Eye (tissue), 1 donor: ENCODE results near the gene PTK6.

Experiments used
- DNase-seq: peaks from one replicate; pipeline ENCODE4 v3.0.0-alpha.2; 2015

PTK6 gene

GRCh38 chr20:63542031-63542559 is 4.9 kb upstream of the PTK6 start:
- DNase-seq: peak; percentile 0

DNA sequence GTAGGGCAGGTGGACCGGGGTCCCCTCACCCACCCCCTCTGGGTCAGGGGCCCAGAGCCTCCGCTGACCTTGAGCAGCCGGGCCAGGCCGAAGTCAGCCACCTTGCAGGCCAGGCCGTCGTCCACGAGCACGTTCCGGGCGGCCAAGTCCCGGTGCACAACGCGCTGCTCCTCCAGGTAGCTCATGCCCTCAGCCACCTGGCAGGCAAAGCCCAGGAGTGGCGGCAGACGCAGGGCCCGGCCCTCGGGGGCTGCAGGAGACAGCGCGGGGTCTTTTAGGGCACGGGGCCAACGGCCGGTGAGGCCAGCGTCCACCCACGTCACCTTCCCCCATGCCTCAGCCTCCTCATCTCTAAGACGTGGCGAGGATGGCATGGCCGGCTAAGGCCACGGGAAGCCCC is 4.2 kb upstream of the PTK6 start:
- DNase-seq: no peak

DNA sequence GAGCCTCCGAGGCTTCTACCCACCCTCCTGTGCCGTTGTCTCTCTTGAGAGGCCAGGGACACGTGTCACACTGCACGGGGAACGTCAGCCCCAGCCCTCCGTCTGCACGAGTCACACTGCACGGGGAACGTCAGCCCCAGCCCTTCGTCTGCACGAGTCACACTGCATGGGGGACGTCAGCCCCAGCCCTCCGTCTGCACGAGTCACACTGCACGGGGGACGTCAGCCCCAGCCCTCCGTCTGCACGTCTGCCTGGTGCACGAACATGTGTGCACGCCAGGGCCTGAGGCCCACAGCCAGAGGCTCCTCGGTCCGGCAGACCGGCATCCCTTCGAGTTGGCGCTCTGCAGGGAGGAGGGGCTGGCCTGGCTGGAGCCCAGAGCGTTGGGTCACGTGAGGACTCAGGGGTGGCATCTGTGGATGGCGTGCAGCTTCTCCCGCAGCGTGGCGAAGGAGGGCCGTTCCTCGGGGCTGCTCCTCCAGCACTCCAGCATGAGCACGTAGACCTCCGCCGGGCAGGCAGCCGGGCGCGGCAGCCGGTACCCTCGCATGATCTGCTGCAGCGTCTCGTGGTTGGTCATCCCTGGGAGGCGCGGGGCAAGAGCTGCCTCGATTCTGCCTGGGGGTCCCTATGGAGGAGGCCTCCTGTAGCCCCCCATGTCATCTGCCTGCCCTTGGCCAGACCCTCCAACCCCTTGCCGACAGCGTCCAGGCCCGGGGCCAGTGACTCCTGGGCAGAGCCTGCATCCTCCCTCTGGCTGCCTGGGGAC is 3.4 kb upstream of the PTK6 start:
- DNase-seq: peak; percentile 66

- DNase-seq: no peak
These were observed 2.5 kb upstream of the PTK6 start for GRCh38 chr20:63539441-63540370.

GRCh38 chr20:63539092-63539430 is 1.9 kb upstream of the PTK6 start:
- no peak for DNase-seq

GRCh38 chr20:63538204-63539091 is 1.3 kb upstream of the PTK6 start:
- DNase-seq: no peak

DNA sequence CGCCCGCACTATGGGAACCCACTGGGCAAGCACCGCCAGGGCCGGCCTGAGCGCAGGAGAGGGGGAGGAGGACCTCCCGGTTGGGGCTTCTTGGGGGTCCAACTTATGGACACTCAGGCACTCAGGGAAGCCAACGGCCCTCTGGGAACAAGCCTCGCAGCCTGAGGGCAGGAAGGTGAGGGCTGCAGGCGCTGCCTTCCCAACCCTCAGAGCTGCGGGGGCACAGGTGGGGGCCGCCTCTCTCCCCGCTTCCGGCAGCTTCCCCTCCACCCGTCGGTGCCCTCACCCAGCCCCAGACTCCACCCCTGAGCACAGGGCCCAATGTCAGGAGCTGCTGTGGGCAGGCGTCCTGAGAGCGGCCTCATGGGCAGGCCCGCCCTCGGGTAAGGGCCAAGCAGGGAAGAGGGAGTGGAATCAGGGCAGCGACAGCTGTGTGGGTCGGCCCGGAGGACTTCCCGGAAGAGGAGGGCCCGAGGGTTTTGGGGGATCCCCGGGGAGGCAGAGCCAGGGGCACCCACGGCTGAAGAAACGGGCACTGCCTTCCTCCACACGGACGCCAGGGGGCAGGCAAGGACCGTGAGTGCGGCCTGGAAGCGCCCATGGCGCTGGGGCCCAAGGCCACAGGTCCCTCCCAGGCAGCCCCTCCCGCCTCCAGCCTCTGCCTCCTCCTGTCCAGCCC is 488 bp upstream of the PTK6 start:
- DNase-seq: peak; percentile 93

GRCh38 chr20:63536241-63536977 is 767 bp downstream of the PTK6 start:
- DNase-seq: peak; percentile 58

- DNase-seq: no peak
These were observed 2.1 kb downstream of the PTK6 start for GRCh38 chr20:63534831-63535651.

DNA sequence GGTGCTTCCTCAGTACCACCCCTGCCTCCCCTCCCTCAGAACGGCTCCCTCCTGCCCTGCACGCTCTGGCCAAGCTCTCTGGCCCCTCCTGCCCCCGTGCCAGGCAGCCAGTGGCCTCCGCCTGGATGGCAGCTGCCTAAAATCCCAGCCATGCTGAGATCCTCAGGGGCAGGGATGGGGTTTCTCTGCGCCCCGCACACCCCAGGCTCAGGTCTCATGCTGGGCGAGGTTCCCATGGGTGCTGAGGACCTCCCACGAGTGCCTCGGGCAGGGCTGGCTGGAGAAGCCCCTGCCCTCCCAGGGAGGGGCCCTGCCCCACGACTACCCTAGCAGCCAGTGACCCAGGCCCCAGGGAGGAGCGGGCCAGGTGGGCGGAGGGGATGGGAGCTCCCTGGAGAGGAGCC is 2.7 kb downstream of the PTK6 start:
- no peak for DNase-seq

DNA sequence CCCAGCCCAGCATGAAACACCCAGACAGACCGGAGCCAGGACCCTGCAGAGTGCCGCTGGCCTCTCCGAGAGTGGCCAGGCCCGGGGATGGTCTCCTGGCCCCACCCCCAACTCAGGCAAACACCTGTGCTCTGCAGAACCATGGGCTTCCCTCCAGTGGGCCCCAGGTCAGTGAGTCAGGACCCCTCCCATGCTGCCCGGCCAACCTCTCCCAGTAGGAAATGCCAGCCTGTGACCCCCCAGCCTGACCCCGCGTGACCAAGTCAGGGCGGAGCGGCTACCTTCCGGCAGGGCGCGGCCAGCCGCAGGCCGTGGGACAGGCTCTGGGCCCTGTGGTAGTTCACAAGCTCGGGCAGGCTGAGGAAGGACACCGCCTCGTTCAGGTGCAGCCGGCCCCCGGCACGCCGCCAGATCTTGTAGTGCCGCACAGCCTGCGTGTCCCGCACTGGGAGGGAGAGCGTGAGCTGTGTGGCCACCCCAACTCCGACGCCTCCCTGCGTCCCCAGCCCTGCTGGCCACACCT is 3.2 kb downstream of the PTK6 start:
- no peak for DNase-seq

GRCh38 chr20:63533388-63533787 is 3.8 kb downstream of the PTK6 start:
- no peak for DNase-seq

DNA sequence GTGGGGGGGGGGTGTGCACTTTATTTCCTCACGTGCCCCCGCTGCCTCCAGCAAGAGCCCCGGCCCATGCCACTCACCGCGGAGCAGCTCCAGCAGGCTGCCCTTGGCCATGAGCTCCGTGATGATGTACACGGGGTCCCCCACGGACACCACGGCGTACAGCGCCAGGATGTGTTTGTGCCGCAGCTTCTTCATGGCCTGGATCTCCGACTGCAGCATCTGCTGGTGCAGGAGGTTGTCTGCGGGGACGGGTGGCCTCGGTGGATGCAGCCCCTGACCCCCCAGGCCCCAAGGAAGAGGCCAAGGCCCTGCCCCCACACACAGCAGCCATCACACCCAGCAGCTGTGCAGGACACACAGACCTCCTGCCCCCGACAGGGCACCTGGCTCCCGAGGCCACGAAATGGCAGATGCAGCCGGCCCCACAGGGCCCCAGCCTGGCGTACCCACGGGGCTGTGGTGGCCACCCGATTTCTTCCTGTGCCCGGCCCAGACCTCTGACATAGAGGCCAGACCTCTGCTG is 4.7 kb downstream of the PTK6 start:
- DNase-seq: no peak

DNA sequence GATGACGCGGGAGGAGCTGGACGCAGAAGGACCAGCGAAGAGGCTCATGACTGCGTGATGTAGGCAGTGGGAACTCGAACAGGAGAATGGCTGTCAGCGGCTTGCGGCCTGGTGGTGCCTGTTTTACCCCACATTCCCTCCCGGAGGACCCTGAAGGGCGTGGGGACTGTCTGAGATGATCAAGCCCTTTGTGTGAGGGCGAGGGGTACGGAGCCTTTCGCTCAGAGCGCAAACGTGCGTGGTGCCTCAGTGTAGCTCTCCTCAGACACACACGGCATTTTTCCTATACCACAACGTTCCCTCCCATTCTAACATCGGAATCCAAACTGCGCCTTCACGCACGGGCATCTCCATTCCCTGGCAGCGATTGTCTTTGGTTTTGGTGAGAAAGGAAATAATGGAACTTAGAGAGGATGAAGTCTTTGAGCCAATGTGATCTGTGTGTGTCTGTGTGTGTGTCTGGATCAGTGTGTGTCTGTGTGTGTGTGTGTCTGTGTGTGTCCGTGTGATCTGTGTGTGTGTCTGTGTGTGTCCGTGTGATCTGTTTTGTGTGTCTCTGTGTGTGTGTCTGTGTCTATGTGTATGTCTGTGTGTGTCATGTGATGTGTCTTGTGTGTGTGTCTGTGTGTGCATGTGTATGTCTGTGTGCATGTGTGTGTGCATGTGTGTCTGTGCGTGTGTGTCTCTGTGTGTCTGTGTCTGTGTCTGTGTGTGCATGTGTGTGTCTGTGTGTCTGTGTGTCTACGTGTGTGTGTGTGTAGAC is 5.3 kb downstream of the PTK6 start:
- no peak for DNase-seq

GRCh38 chr20:63530788-63531160 is 6.4 kb downstream of the PTK6 start:
- DNase-seq: no peak

DNA sequence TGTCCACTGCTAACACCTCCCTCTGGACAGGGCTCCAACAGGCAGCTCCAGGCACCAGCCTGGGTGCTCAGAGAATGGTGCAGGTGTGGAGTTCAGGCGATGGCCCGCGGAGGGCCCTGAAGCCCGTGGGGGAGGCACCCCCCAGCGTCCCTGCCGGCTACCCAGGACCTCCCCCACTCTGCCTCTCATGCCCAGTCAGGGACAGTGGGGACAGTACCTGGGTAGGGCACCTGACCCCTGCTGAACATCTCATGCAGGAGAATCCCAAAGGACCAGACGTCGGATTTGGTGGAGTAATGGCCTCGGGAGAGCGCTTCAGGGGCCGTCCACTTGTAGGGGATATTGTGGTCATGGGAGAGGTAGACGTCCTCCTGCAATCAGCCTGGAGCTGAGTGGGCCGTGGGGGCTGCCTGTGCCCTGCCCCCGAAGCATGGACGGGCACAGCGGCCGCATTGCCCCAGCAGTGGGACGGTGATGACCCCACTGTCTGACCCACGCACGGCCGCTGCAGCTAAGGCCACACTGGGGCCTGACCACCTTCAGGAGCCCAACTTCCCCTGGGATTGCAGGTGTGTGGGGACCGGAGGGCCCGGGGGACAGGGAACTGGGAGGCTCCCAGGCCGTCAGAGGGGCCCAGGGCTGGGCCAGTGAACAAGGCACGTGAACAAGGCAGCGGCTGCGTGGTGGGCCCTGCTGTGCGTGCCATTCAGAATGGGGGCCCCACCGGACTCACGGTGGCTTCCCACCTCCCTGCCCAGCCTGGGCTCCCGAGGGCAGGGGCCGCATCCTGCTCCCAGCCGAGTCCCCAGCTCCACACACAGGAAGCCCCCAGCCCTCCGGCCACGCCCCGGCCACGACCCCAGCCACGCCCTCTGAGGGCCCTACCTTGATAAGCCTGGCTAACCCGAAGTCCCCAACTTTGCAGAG is 7.1 kb downstream of the PTK6 start:
- DNase-seq: no peak

DNA sequence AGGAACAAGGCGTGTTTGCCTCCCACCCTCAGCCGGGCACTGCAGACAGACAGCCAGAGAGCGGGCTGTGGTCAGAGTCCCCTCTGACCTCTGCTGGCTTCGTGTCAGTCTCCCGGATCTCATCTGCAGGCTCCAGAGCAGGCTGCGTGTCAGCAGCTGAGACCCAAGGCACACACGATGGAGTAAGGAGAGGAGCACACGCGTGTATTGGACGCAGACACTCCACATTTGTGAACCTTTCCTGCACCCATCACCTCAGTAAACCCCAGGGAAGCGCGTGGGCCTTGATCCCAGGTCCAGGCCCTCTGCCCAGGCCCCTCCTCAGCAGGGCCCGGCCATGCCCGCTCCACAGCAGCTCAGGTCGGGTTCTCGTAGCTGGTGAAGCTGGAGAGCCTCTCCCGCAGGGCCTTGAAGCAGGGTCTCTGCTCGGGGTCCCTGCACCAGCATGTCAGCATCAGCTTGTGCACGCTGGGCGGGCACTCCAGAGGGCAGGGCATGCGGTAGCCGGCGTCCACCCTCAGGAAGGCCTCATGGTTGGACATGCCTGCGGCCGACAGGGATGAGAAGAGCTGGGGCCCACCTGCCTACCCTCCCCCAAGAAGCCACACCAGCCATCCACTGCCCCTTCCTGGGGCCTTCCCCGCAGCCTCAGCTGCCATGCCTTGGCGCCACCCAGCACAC is 7.9 kb downstream of the PTK6 start:
- DNase-seq: no peak

DNA sequence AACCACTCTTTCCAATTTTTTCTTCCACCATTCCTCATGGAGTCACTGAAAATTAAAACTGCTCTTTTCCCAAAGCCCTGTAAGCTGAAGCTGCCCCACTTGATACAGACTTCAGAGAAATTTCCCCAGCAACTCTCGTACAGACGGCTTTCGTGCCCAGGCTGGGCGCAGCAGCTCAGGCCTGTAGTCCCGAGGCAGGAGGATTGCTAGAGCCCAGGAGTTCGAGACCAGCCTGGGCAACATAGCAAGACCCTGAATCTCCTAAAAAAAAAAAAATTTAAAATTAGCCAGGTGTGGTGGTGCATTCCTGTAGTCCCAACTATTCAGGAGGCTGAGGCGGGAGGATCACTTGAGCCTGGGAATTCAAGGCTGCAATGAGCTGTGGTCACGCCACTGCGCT is 10.0 kb downstream of the PTK6 start:
- no peak for DNase-seq
